ENCODE measurements around the gene FGF2.

The FGF2 gene

DNA sequence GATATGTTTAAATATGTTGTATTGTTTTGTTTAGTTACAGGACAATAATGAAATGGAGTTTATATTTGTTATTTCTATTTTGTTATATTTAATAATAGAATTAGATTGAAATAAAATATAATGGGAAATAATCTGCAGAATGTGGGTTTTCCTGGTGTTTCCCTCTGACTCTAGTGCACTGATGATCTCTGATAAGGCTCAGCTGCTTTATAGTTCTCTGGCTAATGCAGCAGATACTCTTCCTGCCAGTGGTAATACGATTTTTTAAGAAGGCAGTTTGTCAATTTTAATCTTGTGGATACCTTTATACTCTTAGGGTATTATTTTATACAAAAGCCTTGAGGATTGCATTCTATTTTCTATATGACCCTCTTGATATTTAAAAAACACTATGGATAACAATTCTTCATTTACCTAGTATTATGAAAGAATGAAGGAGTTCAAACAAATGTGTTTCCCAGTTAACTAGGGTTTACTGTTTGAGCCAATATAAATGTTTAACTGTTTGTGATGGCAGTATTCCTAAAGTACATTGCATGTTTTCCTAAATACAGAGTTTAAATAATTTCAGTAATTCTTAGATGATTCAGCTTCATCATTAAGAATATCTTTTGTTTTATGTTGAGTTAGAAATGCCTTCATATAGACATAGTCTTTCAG, 68.8 kb downstream of the FGF2 start:
- DNase-seq = no peak

- DNase-seq = no peak
These were observed 69.6 kb downstream of the FGF2 start for GRCh38 chr4:122896270-122896669.

DNA sequence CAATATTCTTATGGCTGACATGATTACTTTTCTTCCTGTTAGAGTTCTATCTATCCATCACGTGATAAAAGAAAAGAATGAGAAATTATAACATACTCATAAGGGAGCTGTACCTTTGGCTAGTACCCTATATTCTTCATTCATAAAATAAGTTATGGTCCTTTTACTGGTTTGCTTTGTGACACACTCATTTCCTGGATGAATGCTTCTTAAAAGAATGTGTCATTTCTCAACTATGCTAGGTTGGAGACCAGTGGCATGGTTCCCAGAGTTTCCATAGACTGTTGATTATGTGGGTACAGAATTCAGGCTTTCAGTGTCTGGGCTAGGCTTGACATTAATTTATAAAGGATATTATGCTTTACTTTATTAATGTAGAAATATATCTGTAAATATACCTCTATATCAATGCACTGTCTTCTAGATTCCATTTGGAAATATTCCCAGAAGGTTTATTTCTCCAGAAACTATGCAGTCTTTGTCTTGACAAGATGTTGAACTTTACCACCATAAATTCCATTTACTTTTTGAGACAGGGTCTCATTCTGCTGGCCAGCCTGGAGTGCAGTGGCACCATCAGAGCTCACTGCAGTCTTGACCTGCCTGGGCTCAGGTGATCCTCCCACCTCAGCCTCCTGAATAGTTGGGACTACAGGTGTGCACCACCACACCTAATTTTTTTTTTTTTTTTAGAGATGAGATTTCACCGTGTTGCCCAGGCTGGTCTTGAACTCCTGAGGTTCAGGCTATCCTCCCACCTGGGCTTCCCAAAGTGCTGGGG, 71.9 kb downstream of the FGF2 start:
- no peak for DNase-seq

DNA sequence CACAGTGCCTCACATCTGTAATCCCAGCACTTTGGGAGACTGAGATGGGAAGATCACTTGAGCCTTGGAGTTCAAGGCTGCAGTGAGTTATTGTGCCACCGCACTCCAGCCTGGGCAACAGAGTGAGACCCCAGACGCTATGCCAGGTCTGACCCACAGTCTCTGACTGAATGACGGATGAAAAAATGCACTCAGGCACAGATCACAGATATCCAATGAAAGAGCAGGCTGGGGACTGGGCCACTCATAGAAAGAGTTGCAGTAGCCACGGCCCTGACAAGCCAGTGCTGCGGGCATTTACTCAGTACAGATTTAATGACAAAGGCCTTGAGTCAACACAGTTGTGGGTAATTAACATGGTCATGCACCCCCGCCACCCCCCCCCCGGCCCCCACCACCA, 73.1 kb downstream of the FGF2 start:
- DNase-seq = no peak

DNA sequence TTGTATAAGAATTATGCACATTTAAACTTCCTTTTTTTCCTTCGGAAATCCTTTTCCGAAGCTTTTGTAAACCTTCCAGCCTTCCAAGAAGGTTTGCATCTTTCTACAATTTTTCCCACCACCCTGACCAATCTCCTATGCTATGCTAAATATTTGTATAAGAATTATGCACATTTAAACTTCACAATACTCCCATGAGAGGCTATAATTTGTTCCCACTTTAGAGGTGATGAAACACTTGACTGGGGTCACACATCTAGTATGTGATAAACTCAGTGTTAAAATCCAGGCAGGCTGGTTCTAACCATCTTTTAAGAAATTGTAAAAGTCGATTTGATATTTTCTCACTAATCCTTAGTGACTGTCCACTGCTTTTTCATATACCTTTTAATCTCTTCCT, 73.7 kb downstream of the FGF2 start:
- DNase-seq = no peak

DNA sequence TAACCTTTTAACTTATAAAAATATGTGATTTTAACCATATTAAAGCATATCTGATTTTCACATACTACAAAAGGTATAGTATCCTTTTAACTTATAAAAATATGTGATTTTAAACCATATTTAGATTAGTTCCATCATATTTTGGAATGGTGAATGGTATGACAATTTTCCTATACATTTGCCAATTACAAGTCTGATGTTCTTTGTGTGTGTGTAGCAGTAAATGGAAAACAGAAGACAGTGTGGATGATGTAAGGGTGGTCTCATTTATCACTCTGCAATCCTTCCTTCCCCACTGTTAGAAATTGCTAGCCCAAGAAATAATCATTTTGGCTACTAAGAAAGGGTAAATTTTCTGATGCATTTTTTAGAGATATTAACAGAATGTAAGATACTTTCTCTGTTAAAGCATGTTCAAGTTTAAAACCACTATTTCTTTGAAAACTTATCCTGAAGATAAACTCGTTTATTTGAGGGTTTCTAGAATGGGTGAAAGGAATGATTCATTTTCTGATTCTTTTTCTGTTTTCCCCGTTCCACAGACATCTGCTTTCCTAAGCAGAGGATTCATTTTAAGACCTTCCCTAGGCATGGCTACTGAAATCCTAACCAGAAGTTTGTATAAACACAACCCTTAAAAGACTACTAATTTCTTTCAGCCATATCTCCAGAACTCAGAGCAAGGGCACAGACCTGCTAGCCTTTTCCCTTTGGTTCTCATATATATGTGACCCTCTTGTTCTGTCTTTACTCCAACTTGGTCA, 74.8 kb downstream of the FGF2 start:
- DNase-seq = no peak

DNA sequence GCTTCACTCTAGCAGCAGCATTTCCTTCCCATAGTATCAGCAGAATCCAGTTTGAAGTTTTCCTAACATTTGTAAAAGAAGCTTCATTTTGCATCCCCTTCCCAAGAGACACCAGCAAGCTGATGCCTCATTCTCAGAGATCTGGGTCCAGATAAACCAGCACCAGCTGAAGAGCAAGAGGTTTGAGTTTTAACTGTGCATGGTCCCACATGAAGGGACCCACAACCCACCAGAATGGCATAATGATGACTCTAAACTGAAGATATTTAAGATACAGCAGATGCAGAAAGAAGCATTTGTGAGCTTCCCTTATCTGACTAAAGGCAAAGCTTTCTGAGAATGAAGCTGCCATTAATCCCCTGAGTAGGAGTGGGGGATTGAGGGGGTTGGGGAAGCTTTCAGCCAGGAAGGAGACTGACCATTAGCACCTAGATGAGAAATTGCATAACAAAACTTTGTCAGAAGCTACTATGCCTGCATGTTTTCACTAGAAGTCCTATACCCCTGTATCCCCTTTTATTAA, 77.2 kb downstream of the FGF2 start:
- no peak for DNase-seq

DNA sequence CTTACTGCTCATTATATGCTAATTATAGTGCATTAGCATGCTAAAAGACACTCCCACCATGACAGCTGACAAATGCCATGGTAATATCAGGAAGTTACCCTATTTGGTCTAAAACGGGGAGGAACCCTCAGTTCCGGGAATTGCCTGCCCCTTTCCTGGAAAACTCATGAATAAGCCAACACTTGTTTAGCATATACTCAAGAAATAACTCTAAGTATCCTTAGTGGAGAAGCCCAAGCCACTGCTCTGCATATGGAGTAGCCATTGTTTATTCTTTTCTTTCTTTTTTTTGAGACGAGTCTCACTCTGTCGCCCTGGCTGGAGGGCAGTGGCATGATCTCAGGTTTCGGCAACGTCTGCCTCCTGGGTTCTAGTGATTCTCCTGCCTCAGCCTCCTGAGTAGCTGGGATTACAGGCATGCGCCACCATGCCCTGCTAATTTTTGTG, 80.3 kb downstream of the FGF2 start:
- DNase-seq = peak; percentile 54

- DNase-seq = no peak
These were observed 81.6 kb downstream of the FGF2 start for GRCh38 chr4:122908223-122908622.

- no peak for DNase-seq
These were observed 83.1 kb downstream of the FGF2 start for GRCh38 chr4:122909683-122910082.

DNA sequence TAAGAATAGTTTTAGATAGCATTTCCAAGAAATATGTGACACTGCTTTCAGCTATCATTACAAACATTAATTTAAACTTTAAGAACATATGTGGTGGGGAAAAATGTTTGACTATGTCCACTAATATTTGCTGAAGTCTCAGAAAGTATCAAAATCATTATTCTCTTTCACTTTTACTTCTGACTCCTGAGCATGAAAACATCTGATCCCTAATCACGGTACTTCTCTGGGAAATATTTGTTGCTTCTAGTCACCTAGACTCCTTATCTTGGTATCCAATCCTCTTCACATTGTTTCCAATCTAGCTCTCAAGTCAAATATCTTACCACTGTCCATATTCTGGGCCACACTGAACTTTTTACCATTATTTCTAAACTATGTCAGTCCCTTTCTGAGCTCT, 85.0 kb downstream of the FGF2 start:
- peak; percentile 28 for DNase-seq

GRCh38 chr4:122912810-122913575, 86.4 kb downstream of the FGF2 start:
- no peak for DNase-seq

- DNase-seq = peak; percentile 66
These were observed 87.8 kb downstream of the FGF2 start for GRCh38 chr4:122914292-122914904.

DNA sequence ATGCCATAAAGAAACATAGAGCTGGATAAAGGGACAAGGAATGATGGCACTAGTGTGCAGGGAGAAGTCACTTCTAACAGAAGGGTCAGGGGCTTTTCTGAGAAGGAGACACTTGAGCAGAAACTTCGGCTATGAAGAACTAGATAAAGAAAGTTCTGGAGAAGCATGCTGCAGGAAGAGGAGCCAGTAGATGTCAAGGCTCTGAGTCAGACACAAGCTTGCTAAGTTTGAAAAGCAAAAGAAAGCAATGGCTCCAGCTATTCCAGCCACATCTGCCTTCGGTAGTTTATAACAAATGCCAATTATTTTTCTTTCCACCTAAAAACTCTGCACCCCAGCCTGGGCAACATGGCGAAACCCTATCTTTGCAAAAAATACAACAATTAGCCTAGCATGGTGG, 88.3 kb downstream of the FGF2 start:
- no peak for DNase-seq

DNA sequence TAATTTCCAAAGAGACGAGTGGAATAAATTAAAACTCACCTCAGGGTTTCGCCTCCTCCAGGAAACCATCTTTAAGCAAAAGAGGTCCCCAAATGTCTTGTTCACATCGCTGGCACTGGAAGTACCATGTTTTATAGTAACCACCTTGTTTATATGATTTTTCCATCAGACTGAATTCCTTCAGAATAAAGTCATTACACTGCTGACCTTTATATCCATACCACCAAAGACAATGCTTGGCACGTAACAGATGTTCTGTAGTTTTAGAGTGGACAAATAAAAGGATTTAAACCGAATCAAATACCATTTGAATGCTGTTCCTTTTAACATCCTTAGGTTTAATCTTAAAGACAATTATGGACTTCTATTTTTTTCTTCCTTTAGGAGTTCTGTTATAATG, 91.1 kb downstream of the FGF2 start:
- DNase-seq = no peak

GRCh38 chr4:122920473-122920872, 93.8 kb downstream of the FGF2 start:
- DNase-seq = no peak

DNA sequence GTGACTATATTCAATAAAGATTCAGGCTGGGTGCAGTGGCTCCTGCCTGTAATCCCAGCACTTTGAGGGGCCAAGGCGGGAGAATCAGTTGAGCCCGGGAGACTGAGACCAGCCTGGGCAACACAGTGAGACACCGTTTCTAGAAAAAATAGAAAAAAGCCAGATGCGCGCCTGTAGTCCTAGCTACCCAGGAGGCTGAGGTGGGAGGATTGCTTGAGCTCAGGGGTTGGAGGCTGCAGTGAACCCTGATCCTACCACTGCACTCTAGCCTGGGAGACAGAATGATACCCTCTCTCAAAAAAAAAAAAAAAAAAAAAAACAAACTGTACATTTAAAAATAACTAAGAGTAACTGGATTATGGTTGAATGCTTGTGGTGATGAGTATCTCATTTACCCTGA, 94.7 kb downstream of the FGF2 start:
- DNase-seq = no peak

DNA sequence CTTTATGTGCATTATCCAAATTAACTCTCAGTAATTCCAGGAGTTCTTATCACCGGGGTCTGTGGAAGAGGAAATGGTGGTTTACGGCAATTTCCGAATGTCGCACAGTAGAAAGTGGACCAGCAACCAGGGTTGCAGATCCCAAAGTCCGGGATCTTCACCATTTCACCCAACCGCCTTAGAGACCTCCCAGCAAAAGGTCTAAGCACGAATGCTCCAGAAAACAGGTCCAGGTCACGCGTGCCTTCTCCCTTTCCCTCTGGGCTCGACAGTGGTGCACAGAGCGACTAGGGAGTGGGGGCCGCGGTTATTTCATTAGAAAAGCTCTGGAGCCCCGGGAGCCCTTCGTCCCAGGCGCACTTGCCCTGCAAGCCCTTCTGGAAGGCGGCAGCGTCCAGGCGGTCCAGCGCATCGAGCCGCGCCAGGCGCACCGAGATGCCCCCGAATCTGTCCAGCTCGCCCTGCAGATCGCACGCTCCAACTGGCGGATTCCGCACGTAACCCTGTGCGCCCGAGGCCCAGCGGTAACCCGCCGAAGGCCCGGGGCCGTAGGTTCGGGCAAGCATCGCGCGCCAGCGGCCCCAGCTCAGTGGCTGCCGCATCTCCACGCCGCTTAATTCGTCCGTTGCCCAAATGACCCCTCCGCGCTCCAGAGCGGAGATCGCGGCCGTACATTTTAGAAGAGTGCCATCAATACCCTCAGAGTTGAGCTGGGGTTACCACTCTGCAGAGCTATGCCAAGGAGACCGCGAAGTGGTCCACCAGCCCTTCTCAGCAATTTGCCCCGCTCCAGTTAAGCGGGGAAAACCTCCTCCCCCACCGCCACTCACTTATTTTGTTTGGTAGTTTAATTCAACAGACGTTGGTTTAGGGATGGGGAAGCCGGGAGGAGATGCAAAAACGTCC, 95.6 kb downstream of the FGF2 start, which contains the start of gene NUDT6:
Gene NUDT6, minus strand, starts transcription at position 627 of the 906 bp plus-strand sequence. Its CDS starts 25 bp downstream, at position 602.
- DNase-seq = peak; percentile 84

GRCh38 chr4:122922877-122923511, 96.4 kb downstream of the FGF2 start:
- peak; percentile 95 for DNase-seq

GRCh38 chr4:122928930-122929329, 102.3 kb downstream of the FGF2 start:
- no peak for DNase-seq

DNA sequence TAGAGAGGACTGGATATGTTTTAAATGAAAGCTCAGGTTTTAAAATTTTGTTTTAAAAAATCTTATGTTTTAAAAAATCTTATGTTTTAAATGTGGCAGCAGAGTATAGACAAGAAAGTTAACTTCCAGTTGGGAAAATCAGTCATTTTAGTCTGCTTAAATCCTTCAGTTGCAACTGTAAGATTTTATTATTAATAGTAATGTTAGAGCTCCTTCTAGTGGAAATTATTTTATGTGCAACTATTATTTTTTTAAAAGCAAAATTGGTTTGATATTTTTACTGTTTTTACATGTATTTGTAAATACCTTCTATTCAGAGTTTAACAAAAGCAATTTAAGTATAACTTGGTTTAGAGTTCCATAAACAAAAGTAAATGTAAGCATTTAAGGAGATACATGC, 104.2 kb downstream of the FGF2 start:
- DNase-seq = peak; percentile 37
